HepG2 (cell line): ENCODE results near the gene TRDMT1. TPM values are rescaled to one million over a fixed set of nuclear protein-coding genes. Genes with fewer than 3 reads are reported as not detected.

Experiments
- ATAC-seq: fragments of 200-7000 bp; cut with Tn5 transposase; 3 replicates; pipeline ENCODE4 v1.9.1; 2020; ENCODE audit warnings: mild to moderate bottlenecking, moderate library complexity
- BruUV-seq: library from RNA; stranded (reverse); fragments of 400-500 nt; replicated peaks from 2 replicates; lab custom pipeline; 2021; lab: Mats Ljungman, UMichigan
- CTCF ChIA-PET: fragments of 300-600 bp; formaldehyde crosslinking; extraction: SDS; loops from one replicate; lab custom pipeline; 2021; ENCODE audit warnings: low total read pairs, inconsistent platforms, low intra/inter-chr PET ratio; lab: Yijun Ruan, JAX
- POLR2A ChIA-PET: fragments of 350-600 bp; sonication (Branson Sonifier 250); formaldehyde crosslinking; loops from one replicate; lab custom pipeline; 2020; ENCODE audit warnings: antibody characterized with exemption, inconsistent platforms; lab: Yijun Ruan, JAX
- DNase-seq: peaks from one replicate; pipeline ENCODE4 v3.0.0-alpha.2; 2015; ENCODE audit warnings: low spot score
- FAIRE-seq: peaks from 3 replicates; lab custom pipeline; 2011; peaks lifted over from hg19 to GRCh38; lab: Jason Lieb, UNC
- H2AFZ ChIP-seq: one replicate; pipeline ENCODE4 v1.6.1; 2011; ENCODE audit warnings: low read length, inconsistent platforms
- H3K27ac ChIP-seq: fragments of 300-600 bp; 3 replicates; pipeline ENCODE4 v1.8.0; 2011; ENCODE audit warnings: mixed run types, mild to moderate bottlenecking, mixed read lengths, low read length, inconsistent platforms; ENCODE audit not compliant: insufficient read depth; ENCODE audit errors: extremely low read length
- H3K27me3 ChIP-seq, 2 experiments: fragments of 200-600 bp in 1 of 2; 2 replicates in 1 of 2; 3 replicates in 1 of 2; pipeline versions ENCODE4 v1.6.0 to v1.8.0; 2011; ENCODE audit warnings: low read length in 2 of 2, mild to moderate bottlenecking in 2 of 2, moderate library complexity in 2 of 2, inconsistent platforms in 1 of 2; ENCODE audit not compliant: insufficient read depth in 2 of 2, control insufficient read depth in 1 of 2
- H3K36me3 ChIP-seq, 2 experiments: fragments of 200-600 bp in 1 of 2; replicated peaks in 1 of 2; 2 replicates in 1 of 2; 3 replicates in 1 of 2; pipeline versions ENCODE4 v1.5.1 to v1.8.0; 2011; ENCODE audit warnings: low read length in 2 of 2, inconsistent platforms in 1 of 2; ENCODE audit not compliant: insufficient read depth in 2 of 2, control insufficient read depth in 1 of 2
- H3K4me1 ChIP-seq: 2 replicates; pipeline ENCODE4 v1.5.1; 2012; ENCODE audit warnings: low read length, inconsistent platforms; ENCODE audit not compliant: insufficient read depth
- H3K4me2 ChIP-seq: 2 replicates; pipeline ENCODE4 v1.6.0; 2011; ENCODE audit warnings: low read depth, low read length, inconsistent platforms
- H3K4me3 ChIP-seq, 3 experiments: fragments of 200-600 bp in 1 of 3; sonication (generic), shearing (Covaris generic) in 1 of 3; replicated peaks in 1 of 3; 2 replicates each; pipeline ENCODE4 v1.5.1; 2011 to 2016; ENCODE audit warnings: low read length in 3 of 3, inconsistent platforms in 2 of 3, low read depth in 2 of 3, mild to moderate bottlenecking in 2 of 3, control low read depth in 1 of 3, mixed read lengths in 1 of 3; ENCODE audit not compliant: insufficient read depth in 1 of 3
- H3K79me2 ChIP-seq: one replicate; pipeline ENCODE4 v1.6.1; 2011; ENCODE audit warnings: low read length, inconsistent platforms; ENCODE audit not compliant: insufficient read depth
- H3K9ac ChIP-seq: 2 replicates; pipeline ENCODE4 v1.6.0; 2011; ENCODE audit warnings: mild to moderate bottlenecking, low read depth, low read length, inconsistent platforms; ENCODE audit not compliant: insufficient read depth
- H3K9me3 ChIP-seq: 2 replicates; pipeline ENCODE4 v1.5.1; 2012; ENCODE audit warnings: mild to moderate bottlenecking, low read length
- H4K20me1 ChIP-seq: 2 replicates; pipeline ENCODE4 v1.6.0; 2011; ENCODE audit warnings: inconsistent platforms, mild to moderate bottlenecking, low read length, moderate library complexity; ENCODE audit not compliant: insufficient read depth
- AGO1 ChIP-seq: fragments of 200-400 bp; formaldehyde crosslinking; IDR thresholded peaks from 2 replicates; pipeline ENCODE4 v1.6.1; 2017; ENCODE audit warnings: mild to moderate bottlenecking, low read depth, low read length, moderate library complexity; ENCODE audit not compliant: poor library complexity, severe bottlenecking
- CCAR2 ChIP-seq: fragments of 200-400 bp; formaldehyde crosslinking; optimal IDR thresholded peaks from 2 replicates; pipeline ENCODE3; 2018; ENCODE audit warnings: low read depth, mild to moderate bottlenecking, low read length, moderate library complexity
- FOXA1 ChIP-seq, 2 experiments: fragments of 450-650 bp in 1 of 2; sonication (generic) in 1 of 2; formaldehyde crosslinking in 1 of 2; IDR thresholded peaks; 2 replicates each; pipeline versions ENCODE4 v1.4.0 to v1.6.1; 2016 to 2020; ENCODE audit warnings: missing genetic modification reagents in 1 of 2
- HDAC6 ChIP-seq: fragments of 200-600 bp; sonication (generic); IDR thresholded peaks from 2 replicates; pipeline ENCODE4 v1.7.0; 2017; ENCODE audit warnings: mild to moderate bottlenecking, antibody characterized with exemption, low read length, low read depth
- JARID2 ChIP-seq: sonication (generic); formaldehyde crosslinking; IDR thresholded peaks from 2 replicates; pipeline ENCODE4 v1.8.1; 2023; ENCODE audit warnings: missing genetic modification reagents, inconsistent platforms; ENCODE audit not compliant: insufficient replicate concordance
- NR2F2 ChIP-seq: IDR thresholded peaks from 2 replicates; pipeline ENCODE4 v1.6.1; 2012; ENCODE audit warnings: low read depth, inconsistent platforms, borderline replicate concordance
- NRL ChIP-seq: sonication (generic); formaldehyde crosslinking; IDR thresholded peaks from 2 replicates; pipeline ENCODE4 v1.5.0; 2020; ENCODE audit warnings: missing genetic modification reagents, mild to moderate bottlenecking, moderate library complexity, borderline replicate concordance
- SNAPC2 ChIP-seq: sonication (generic); formaldehyde crosslinking; IDR thresholded peaks from 2 replicates; pipeline ENCODE4 v1.8.1; 2022; ENCODE audit warnings: mild to moderate bottlenecking, missing genetic modification reagents
- SPEN ChIP-seq: sonication (generic); formaldehyde crosslinking; IDR thresholded peaks from 2 replicates; pipeline ENCODE4 v1.5.1; 2020; ENCODE audit warnings: low read depth, mild to moderate bottlenecking, missing genetic modification reagents
- U2AF1 ChIP-seq: fragments of 200-400 bp; formaldehyde crosslinking; optimal IDR thresholded peaks from 2 replicates; pipeline ENCODE3; 2017; ENCODE audit warnings: mild to moderate bottlenecking, low read depth, low read length
- ZNF496 ChIP-seq: sonication (generic); formaldehyde crosslinking; IDR thresholded peaks from 2 replicates; pipeline ENCODE4 v1.8.1; 2023; ENCODE audit warnings: mild to moderate bottlenecking, moderate library complexity, missing genetic modification reagents; ENCODE audit not compliant: insufficient replicate concordance
- ZNF530 ChIP-seq: sonication (generic); formaldehyde crosslinking; IDR thresholded peaks from 2 replicates; pipeline ENCODE4 v1.5.0; 2020; ENCODE audit warnings: low read depth, mild to moderate bottlenecking, missing genetic modification reagents
- ZNF589 ChIP-seq: sonication (generic); formaldehyde crosslinking; conservative IDR thresholded peaks from 2 replicates; pipeline ENCODE4 v1.8.0; 2022; ENCODE audit warnings: mild to moderate bottlenecking, moderate library complexity, missing genetic modification reagents
- ZNF614 ChIP-seq: IDR thresholded peaks from 2 replicates; pipeline ENCODE4 v1.6.1; 2018; ENCODE audit warnings: missing biosample characterization, missing genetic modification reagents, inconsistent platforms, borderline replicate concordance
- ZNF792 ChIP-seq: IDR thresholded peaks from 2 replicates; pipeline ENCODE4 v1.6.1; 2016
- ZSCAN21 ChIP-seq: sonication (generic); formaldehyde crosslinking; IDR thresholded peaks from 2 replicates; pipeline ENCODE4 v1.8.0; 2022; ENCODE audit warnings: mild to moderate bottlenecking, missing genetic modification reagents, moderate library complexity, borderline replicate concordance
- WGBS: methylation state at CpG from one replicate; pipeline ENCODE4 v1.1.6; 2017; ENCODE audit warnings: low lambda C conversion rate; 5-methylcytosine and 5-hydroxymethylcytosine counted together
- in situ Hi-C: cut with HindIII; loops from 2 replicates; pipeline ENCODE4 v1.10.0; 2017; ENCODE audit warnings: low pct_unique_long_range_greater_than_20kb; ENCODE audit not compliant: extremely low pct_ligation_motif_present
- intact Hi-C: fragments of 100-400 bp; cut with micrococcal nuclease; formaldehyde crosslinking; loops from one replicate; pipeline ENCODE4 v1.10.0; 2022; ENCODE audit not compliant: unreplicated experiment
- polyA plus RNA-seq, 8 experiments: library from polyadenylated mRNA; depleted of rRNA in 3 of 8; stranded (reverse) in 7 of 8; unstranded in 1 of 8; fragments of >200 nt; fragmentation: Illumina TruSeq in 4 of 8; extraction: Trizol in 4 of 8; gene quantifications; 2 replicates each; pipeline versions ENCODE4 v1.2.1 to v1.2.3, GENCODE V29; 2011 to 2016; ENCODE audit warnings: low read depth in 4 of 8, missing spikeins in 1 of 8, mixed read lengths in 1 of 8; ENCODE audit not compliant: insufficient read depth in 1 of 8
- total RNA-seq, 5 experiments: library from RNA; depleted of rRNA; stranded (reverse); fragments of >200 nt; fragmentation: Illumina TruSeq; extraction: Trizol; gene quantifications; 2 replicates each; pipeline ENCODE4 v1.2.3, GENCODE V29; 2016; ENCODE audit warnings: low read depth in 1 of 5
- TF ChIP-seq, protein P1 (sequence below): sonication (generic); formaldehyde crosslinking; IDR thresholded peaks from 2 replicates; pipeline ENCODE4 v1.9.0; 2021; ENCODE audit warnings: missing genetic modification reagents, borderline replicate concordance
- TF ChIP-seq, protein P2 (sequence below): IDR thresholded peaks from 2 replicates; pipeline ENCODE4 v1.6.1; 2016; ENCODE audit warnings: low read depth, borderline replicate concordance
- TF ChIP-seq, protein P3 (sequence below): sonication (generic); formaldehyde crosslinking; IDR thresholded peaks from 2 replicates; pipeline ENCODE4 v1.5.0; 2020; ENCODE audit warnings: mild to moderate bottlenecking, missing genetic modification reagents, moderate library complexity
- TF ChIP-seq, protein P4 (sequence below): sonication (generic); formaldehyde crosslinking; IDR thresholded peaks from 2 replicates; pipeline ENCODE4 v1.5.1; 2020; ENCODE audit warnings: missing genetic modification reagents, mild to moderate bottlenecking, borderline replicate concordance

The TRDMT1 gene
- total and polyA plus RNA-seq, 2 of the 13 experiments (the other 11 are each of a cell fraction or from before 2014, with no cell fraction given): 2.0 to 3.0 TPM

DNA sequence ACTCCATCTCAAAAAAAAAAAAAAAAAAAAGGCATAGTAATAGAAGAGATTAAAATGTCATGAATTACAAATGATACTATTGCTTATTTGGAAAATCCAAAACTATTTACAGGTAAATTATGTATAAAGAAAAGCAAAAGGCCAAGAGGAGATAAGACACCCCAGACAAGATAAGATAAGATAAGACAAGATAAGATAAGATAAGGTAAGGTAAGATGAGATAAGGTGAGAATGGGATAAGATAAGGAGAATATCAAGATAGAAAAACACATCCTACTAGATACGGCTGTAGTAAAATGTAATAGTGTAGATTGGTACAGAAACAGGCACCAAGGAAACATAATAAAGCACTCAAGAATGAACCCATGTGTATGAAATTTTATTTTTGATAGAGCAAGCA lies 47.5 kb upstream of the TRDMT1 start:
- Histone ChIP-seq H3K27me3 (no peaks in the 10 kb centered on the region), H2AFZ (no peak overlapping the region), H3K79me2 (no peaks in the 10 kb centered on the region), H3K4me3 (no peak overlapping the region), H3K36me3 (no peaks in the 10 kb centered on the region), H3K4me2 (no peak overlapping the region), H3K9ac (no peak overlapping the region)
- TF ChIP-seq SNAPC2 (CRISPR knock-in tag) (no peak), ZSCAN21 (CRISPR knock-in tag) (no peak), HDAC6 (no peak), ZNF792 (no peak), AGO1 (no peak), ZNF530 (CRISPR knock-in tag) (no peak), FOXA1 (IDR thresholded peaks at IDR 0.05) (no peak), FOXA1 (CRISPR knock-in tag; IDR thresholded peaks at IDR 0.05) (no peak), CCAR2 (no peak), JARID2 (CRISPR knock-in tag) (no peak), ZNF496 (CRISPR knock-in tag) (no peak), SPEN (no peak), NRL (CRISPR knock-in tag) (no peak), ZNF589 (CRISPR knock-in tag) (no peak), U2AF1 (no peak), ZNF614 (CRISPR knock-in tag) (no peak), NR2F2 (no peak)
- TF ChIP-seq, protein P1, sequence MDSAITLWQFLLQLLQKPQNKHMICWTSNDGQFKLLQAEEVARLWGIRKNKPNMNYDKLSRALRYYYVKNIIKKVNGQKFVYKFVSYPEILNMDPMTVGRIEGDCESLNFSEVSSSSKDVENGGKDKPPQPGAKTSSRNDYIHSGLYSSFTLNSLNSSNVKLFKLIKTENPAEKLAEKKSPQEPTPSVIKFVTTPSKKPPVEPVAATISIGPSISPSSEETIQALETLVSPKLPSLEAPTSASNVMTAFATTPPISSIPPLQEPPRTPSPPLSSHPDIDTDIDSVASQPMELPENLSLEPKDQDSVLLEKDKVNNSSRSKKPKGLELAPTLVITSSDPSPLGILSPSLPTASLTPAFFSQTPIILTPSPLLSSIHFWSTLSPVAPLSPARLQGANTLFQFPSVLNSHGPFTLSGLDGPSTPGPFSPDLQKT (CRISPR knock-in tag): no peak
- TF ChIP-seq, protein P2, sequence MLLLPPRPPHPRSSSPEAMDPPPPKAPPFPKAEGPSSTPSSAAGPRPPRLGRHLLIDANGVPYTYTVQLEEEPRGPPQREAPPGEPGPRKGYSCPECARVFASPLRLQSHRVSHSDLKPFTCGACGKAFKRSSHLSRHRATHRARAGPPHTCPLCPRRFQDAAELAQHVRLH: no peak
- TF ChIP-seq, protein P3, sequence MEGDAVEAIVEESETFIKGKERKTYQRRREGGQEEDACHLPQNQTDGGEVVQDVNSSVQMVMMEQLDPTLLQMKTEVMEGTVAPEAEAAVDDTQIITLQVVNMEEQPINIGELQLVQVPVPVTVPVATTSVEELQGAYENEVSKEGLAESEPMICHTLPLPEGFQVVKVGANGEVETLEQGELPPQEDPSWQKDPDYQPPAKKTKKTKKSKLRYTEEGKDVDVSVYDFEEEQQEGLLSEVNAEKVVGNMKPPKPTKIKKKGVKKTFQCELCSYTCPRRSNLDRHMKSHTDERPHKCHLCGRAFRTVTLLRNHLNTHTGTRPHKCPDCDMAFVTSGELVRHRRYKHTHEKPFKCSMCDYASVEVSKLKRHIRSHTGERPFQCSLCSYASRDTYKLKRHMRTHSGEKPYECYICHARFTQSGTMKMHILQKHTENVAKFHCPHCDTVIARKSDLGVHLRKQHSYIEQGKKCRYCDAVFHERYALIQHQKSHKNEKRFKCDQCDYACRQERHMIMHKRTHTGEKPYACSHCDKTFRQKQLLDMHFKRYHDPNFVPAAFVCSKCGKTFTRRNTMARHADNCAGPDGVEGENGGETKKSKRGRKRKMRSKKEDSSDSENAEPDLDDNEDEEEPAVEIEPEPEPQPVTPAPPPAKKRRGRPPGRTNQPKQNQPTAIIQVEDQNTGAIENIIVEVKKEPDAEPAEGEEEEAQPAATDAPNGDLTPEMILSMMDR (CRISPR knock-in tag): no peak
- TF ChIP-seq, protein P4, sequence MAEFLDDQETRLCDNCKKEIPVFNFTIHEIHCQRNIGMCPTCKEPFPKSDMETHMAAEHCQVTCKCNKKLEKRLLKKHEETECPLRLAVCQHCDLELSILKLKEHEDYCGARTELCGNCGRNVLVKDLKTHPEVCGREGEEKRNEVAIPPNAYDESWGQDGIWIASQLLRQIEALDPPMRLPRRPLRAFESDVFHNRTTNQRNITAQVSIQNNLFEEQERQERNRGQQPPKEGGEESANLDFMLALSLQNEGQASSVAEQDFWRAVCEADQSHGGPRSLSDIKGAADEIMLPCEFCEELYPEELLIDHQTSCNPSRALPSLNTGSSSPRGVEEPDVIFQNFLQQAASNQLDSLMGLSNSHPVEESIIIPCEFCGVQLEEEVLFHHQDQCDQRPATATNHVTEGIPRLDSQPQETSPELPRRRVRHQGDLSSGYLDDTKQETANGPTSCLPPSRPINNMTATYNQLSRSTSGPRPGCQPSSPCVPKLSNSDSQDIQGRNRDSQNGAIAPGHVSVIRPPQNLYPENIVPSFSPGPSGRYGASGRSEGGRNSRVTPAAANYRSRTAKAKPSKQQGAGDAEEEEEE (CRISPR knock-in tag): no peak
- TF ChIP-seq, all 625 proteins: peak for 0
- CTCF ChIA-PET: no interaction called here
- Histone ChIP-seq H3K9me3 (peaks cover 9% of the 10 kb centered on the region; the same call in 1 of the 2 replicates), H4K20me1 (no peaks in the 10 kb centered on the region), H3K27ac (no peak overlapping the region), H3K4me1 (no peaks in the 10 kb centered on the region)
- in situ Hi-C loops: loop anchor here (25.0 kb wide), 1 partner anchor 1387 kb away; the partner anchor contains the start of gene MINDY3
- no peak for FAIRE-seq
- WGBS: 0% methylated on average over 1 of the region's 1 CpG
- intact Hi-C loops: loop anchor here (1.0 kb wide), 1 partner anchor 358 kb away; no protein-coding TSS in a partner anchor
- POLR2A ChIA-PET: no interaction called here
- BruUV-seq: no TSS peak
- ATAC-seq: no peak
- no peak for DNase-seq
